Measurements from ENCODE around the gene VAT1. TPM values are rescaled to one million over a fixed set of nuclear protein-coding genes. Genes with fewer than 3 reads are reported as not detected.

Gene VAT1
- total RNA-seq, 1 experiment from 2014 or later, result 262 TPM

DNA sequence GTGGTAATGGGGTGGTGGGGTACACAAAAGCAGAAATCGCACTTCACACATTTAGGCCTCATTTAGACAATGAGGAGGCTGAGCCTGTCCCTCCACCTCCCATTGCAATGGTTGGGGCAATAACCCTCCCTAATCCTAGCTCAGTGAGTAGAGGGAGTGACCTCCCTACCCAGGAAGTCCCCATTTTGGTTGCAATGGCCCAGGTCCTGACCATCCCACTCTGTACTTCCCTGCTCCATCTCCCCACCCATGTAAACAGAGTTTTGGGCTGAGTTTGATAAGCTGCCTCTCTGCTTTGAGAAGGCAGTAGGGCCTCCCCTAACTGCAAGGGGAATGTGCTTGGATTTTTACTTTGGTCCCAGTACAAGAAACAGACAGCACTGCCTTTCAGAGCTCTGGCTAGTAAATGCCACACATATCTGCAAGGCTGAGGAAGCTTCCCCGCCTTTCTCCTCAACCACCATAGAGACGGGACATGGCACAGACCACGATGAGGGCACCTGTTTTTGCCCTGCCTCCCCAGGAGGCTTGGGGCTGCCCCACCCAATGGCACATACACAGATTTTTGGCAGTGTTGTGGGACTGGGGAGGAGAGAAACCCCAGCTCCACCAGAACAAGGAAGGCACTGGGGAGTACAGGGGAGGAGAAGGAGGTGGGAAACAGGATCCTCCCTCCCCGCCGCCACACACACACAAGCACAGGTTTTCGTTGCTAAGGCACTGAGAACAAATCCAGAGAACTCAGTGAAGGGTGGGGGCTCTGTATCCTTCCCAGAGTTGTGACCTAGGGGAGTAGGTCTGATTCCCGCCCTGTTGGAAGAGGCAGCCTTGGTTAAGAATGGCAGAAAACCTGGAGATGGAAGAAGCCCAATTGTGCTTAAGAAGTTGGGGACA, 7.3 kb downstream of the VAT1 start:
- no peak overlapping the region for H3T11ph ChIP-seq (ENCODE audit: low read length)
- Mint-ChIP-seq H3K9me3 (no peaks in the 10 kb centered on the region), H3K36me3 (ENCODE audit: insufficient read depth in 1 of 3, low read depth in 3 of 3) (peaks cover 11 to 46% (median 44%) of the 10 kb centered on the region in 3 experiments; a peak in 6 of 7 replicates), H3K27ac (peak overlapping the region; percentile 56 to 85 (median 85)), H3K4me3 (peak overlapping the region in 1 of 2 experiments; percentile 7; a peak in 2 of 5 replicates), H3K4me1 (peaks cover 26 to 54% of the 10 kb centered on the region in 2 experiments), H3K27me3 (ENCODE audit: low read depth) (no peaks in the 10 kb centered on the region)
- no peak overlapping the region for H3K27ac ChIP-seq (ENCODE audit: insufficient read length, low read depth, low read length)
- no peaks in the 10 kb centered on the region; the same call in 1 of the 2 replicates for H3K4me1 ChIP-seq (ENCODE audit: insufficient read depth, low read length)
- H3K14ac ChIP-seq (ENCODE audit: insufficient read depth, low read length), result no peak overlapping the region
- no peak overlapping the region for H2BK12ac ChIP-seq (ENCODE audit: insufficient read length, low read depth, low read length)
- H4K8ac ChIP-seq (replicated peaks; ENCODE audit: insufficient read length, low read depth, low read length), result no peak overlapping the region
- no peak overlapping the region for H2AFZ ChIP-seq (ENCODE audit: low read length)
- no peak overlapping the region for H3K23ac ChIP-seq (ENCODE audit: insufficient read length, low read depth, low read length)
- TF ChIP-seq, protein P1, sequence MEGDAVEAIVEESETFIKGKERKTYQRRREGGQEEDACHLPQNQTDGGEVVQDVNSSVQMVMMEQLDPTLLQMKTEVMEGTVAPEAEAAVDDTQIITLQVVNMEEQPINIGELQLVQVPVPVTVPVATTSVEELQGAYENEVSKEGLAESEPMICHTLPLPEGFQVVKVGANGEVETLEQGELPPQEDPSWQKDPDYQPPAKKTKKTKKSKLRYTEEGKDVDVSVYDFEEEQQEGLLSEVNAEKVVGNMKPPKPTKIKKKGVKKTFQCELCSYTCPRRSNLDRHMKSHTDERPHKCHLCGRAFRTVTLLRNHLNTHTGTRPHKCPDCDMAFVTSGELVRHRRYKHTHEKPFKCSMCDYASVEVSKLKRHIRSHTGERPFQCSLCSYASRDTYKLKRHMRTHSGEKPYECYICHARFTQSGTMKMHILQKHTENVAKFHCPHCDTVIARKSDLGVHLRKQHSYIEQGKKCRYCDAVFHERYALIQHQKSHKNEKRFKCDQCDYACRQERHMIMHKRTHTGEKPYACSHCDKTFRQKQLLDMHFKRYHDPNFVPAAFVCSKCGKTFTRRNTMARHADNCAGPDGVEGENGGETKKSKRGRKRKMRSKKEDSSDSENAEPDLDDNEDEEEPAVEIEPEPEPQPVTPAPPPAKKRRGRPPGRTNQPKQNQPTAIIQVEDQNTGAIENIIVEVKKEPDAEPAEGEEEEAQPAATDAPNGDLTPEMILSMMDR (conservative IDR thresholded peaks at IDR 0.05), result no peak
- H3K4ac ChIP-seq (ENCODE audit: low read depth, low read length), result no peak overlapping the region
- no peak overlapping the region for H2BK15ac ChIP-seq (ENCODE audit: low read depth, low read length)
- DNase-seq, result no peak
- H4K5ac ChIP-seq (ENCODE audit: insufficient read length, low read depth, low read length), result no peak overlapping the region
- H2BK20ac ChIP-seq (ENCODE audit: low read depth, low read length, poor library complexity, severe bottlenecking), result no peak overlapping the region
- no peak overlapping the region for H2BK5ac ChIP-seq (ENCODE audit: insufficient read length, low read length)
- no peak overlapping the region for H3K18ac ChIP-seq (ENCODE audit: insufficient read length, low read depth, low read length)
- no peaks in the 10 kb centered on the region for H3K27me3 ChIP-seq (ENCODE audit: insufficient read depth, low read length)
- no peaks in the 10 kb centered on the region for H3K9me3 ChIP-seq (ENCODE audit: control insufficient read depth, low read depth, low read length)
- H3K79me2 ChIP-seq (ENCODE audit: insufficient read depth, low read length), result no peaks in the 10 kb centered on the region
- H3K4me2 ChIP-seq (ENCODE audit: insufficient read depth, insufficient read length, low read length), result no peak overlapping the region
- H3K79me1 ChIP-seq (ENCODE audit: insufficient read depth, low read depth, low read length, poor library complexity, severe bottlenecking), result no peaks in the 10 kb centered on the region
- no CpG with 5 or more reads among the region's 8 CpGs for WGBS (ENCODE audit: extremely low coverage, insufficient read length, low lambda C conversion rate)
- no peak overlapping the region for H2AK5ac ChIP-seq (ENCODE audit: insufficient read length, low read length)
- no peak overlapping the region for H4K91ac ChIP-seq (ENCODE audit: insufficient read length, low read depth, low read length)
- no peaks in the 10 kb centered on the region for H4K20me1 ChIP-seq (ENCODE audit: control insufficient read depth, insufficient read depth, insufficient read length)
- H3K56ac ChIP-seq (ENCODE audit: insufficient read length, low read depth, low read length), result no peak overlapping the region
- H2BK120ac ChIP-seq (ENCODE audit: low read depth, low read length, poor library complexity, severe bottlenecking), result no peak overlapping the region
- no peaks in the 10 kb centered on the region for H3K23me2 ChIP-seq (ENCODE audit: insufficient read length, low read depth, low read length, poor library complexity, severe bottlenecking)
- no peak overlapping the region for H3K9ac ChIP-seq (ENCODE audit: extremely low read depth, insufficient read length, low read length)

Data from H9 (cell line).